Measurements from ENCODE around the gene GRIP2. TPM values are rescaled to one million over a fixed set of nuclear protein-coding genes. Genes with fewer than 3 reads are reported as not detected.

Gene GRIP2
- total RNA-seq, 1 donor from 2014 or later, result not detected

- H3K27ac Mint-ChIP-seq, result peak overlapping the region; percentile 92
- H3K4me2 ChIP-seq, result no peak overlapping the region
Observed at GRCh38 chr3:14439501-14440167, 100.5 kb downstream of the GRIP2 start.

More at GRCh38 chr3:14439501-14440167, 100.5 kb downstream of the GRIP2 start:
- H3K9me3 Mint-ChIP-seq, result no peaks in the 10 kb centered on the region
- TF ChIP-seq, protein P1, sequence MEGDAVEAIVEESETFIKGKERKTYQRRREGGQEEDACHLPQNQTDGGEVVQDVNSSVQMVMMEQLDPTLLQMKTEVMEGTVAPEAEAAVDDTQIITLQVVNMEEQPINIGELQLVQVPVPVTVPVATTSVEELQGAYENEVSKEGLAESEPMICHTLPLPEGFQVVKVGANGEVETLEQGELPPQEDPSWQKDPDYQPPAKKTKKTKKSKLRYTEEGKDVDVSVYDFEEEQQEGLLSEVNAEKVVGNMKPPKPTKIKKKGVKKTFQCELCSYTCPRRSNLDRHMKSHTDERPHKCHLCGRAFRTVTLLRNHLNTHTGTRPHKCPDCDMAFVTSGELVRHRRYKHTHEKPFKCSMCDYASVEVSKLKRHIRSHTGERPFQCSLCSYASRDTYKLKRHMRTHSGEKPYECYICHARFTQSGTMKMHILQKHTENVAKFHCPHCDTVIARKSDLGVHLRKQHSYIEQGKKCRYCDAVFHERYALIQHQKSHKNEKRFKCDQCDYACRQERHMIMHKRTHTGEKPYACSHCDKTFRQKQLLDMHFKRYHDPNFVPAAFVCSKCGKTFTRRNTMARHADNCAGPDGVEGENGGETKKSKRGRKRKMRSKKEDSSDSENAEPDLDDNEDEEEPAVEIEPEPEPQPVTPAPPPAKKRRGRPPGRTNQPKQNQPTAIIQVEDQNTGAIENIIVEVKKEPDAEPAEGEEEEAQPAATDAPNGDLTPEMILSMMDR (IDR thresholded peaks at IDR 0.05), result no peak
- TF ChIP-seq EZH2 (IDR thresholded peaks at IDR 0.05) (no peak), EZH2phosphoT487 (IDR thresholded peaks at IDR 0.05) (no peak)
- no peaks in the 10 kb centered on the region for H3F3A ChIP-seq (ENCODE audit: low read depth)
- H3K27me3 Mint-ChIP-seq (ENCODE audit: insufficient read depth, low read depth), result peaks cover 5% of the 10 kb centered on the region
- H3K27me3 ChIP-seq, result no peaks in the 10 kb centered on the region
- H3K9ac ChIP-seq, result no peak overlapping the region
- H4K20me1 ChIP-seq (ENCODE audit: low read depth), result peaks cover 43% of the 10 kb centered on the region
- DNase-seq (ENCODE audit: low spot score), result no peak
- peaks cover 6% of the 10 kb centered on the region for H3K79me2 ChIP-seq (ENCODE audit: low read depth)
- no peak overlapping the region for H3K4me3 ChIP-seq
- no peak overlapping the region for H3K27ac ChIP-seq
- H3K36me3 Mint-ChIP-seq, result peaks cover 7% of the 10 kb centered on the region
- H3K4me3 Mint-ChIP-seq, result peak overlapping the region; percentile 62
- H3K36me3 ChIP-seq, result no peaks in the 10 kb centered on the region
- H3K9me3 ChIP-seq (ENCODE audit: low read depth), result no peaks in the 10 kb centered on the region
- H2AFZ ChIP-seq (replicated peaks), result no peak overlapping the region
- H3K4me1 Mint-ChIP-seq, result peaks cover 46% of the 10 kb centered on the region
- H3K4me1 ChIP-seq, result peaks cover 16% of the 10 kb centered on the region

Small RNAs within 50 kb of the gene (small RNA-seq; reads per million reads assigned to genes)
- not detected for gene RNU6-905P

Other genes starting within 250 kb of the GRIP2 start
- 32.9 and 37.2 TPM in 2 replicates for gene SLC6A6, start 137.7 kb downstream of the GRIP2 start, total RNA-seq (ENCODE audit: low replicate concordance)
- 13.0 and 15.6 TPM in 2 replicates for gene CCDC174, start 111.4 kb upstream of the GRIP2 start, total RNA-seq (ENCODE audit: low replicate concordance)
- not detected in 2 replicates for gene C3orf20, start 134.8 kb upstream of the GRIP2 start, total RNA-seq (ENCODE audit: low replicate concordance)